Fibroblast of the aortic adventitia (primary cell): Measurements from ENCODE around the gene RDH5. TPM values are rescaled to one million over a fixed set of nuclear protein-coding genes. Genes with fewer than 3 reads are reported as not detected.

Source experiments
- DNase-seq: peaks from one replicate; pipeline ENCODE4 v3.0.0-alpha.2; 2010; ENCODE audit warnings: low read depth
- H3K4me3 ChIP-seq: 2 replicates; pipeline ENCODE4 v1.5.1; 2011; ENCODE audit warnings: low read depth, mild to moderate bottlenecking, control low read depth, low read length, moderate library complexity
- CTCF ChIP-seq: IDR thresholded peaks from 2 replicates; pipeline ENCODE4 v1.5.1; 2011; ENCODE audit warnings: mild to moderate bottlenecking, low read length, control low read depth, inconsistent platforms; ENCODE audit not compliant: insufficient read depth
- total RNA-seq: library from RNA; depleted of rRNA; stranded (reverse); fragments of >200 nt; gene quantifications from 2 replicates; pipeline ENCODE4 v1.2.3, GENCODE V29; 2012; ENCODE audit warnings: low replicate concordance

RDH5 gene
- total RNA-seq, 1 donor = 17.7 TPM

DNA sequence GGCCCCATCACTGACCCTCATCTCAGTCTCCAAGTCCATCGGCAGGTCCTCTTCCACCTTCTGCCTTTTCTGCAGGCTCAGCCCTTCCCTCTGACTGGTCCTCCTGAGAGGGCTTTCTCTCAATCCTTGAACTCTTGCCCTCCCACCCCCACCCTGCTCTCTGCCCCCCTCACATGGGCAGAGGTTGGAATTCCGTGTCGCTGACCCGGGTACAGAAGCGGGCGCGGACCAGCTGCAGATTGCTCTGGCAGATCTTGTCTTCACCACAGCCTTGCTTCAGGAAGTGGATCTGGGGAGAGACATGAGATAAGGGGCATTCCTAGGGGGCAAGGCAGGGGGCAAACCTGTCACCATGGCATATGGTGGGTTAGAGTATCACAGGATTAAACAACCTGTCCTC lies 24.8 kb upstream of the RDH5 start:
- no peak for TF ChIP-seq CTCF
- H3K4me3 ChIP-seq = no peak overlapping the region
- no peak for DNase-seq

DNA sequence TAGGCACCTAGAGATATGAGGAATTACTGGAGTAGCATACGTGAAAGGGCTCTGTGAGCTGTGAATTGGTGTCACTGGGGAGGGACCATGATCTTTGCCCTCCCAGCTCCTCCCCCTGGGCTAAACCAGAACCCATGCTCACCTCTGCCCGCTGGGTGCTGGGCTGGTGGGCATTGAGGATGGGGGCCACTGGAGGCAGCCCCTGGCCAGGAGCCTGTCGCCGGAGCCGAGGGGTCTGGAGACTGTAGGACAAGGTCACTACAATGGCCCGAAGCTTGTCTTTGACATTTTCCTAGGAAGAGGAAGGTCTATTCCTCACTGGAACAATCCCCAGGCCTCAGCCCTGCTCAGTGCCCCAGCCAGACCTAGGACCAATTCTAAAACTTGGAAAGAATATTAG lies 24.1 kb upstream of the RDH5 start:
- DNase-seq = no peak
- no peak for TF ChIP-seq CTCF
- H3K4me3 ChIP-seq = no peak overlapping the region

- DNase-seq = no peak
- H3K4me3 ChIP-seq = no peak overlapping the region
- no peak for TF ChIP-seq CTCF
Measured at GRCh38 chr12:55696796-55697462, 23.3 kb upstream of the RDH5 start.

- no peak overlapping the region for H3K4me3 ChIP-seq
- no peak for TF ChIP-seq CTCF
- DNase-seq = no peak
Measured at GRCh38 chr12:55697686-55698085, 22.5 kb upstream of the RDH5 start.

GRCh38 chr12:55698241-55698955 lies 21.8 kb upstream of the RDH5 start:
- H3K4me3 ChIP-seq = no peak overlapping the region
- TF ChIP-seq CTCF = no peak
- DNase-seq = no peak

GRCh38 chr12:55698965-55699364 lies 21.2 kb upstream of the RDH5 start:
- no peak for TF ChIP-seq CTCF
- no peak overlapping the region for H3K4me3 ChIP-seq
- DNase-seq = no peak
